HL-60 (cell line): ENCODE data around the gene STX2.
A peak's percentile ranks its signal among the peaks of the same experiment; 100 is the strongest.

ENCODE experiments used
- DNase-seq, 2 experiments: peaks; one replicate each; pipeline ENCODE4 v3.0.0-alpha.2; 2010 to 2020; ENCODE audit warnings: low read depth in 1 of 2, low spot score in 1 of 2
- H3K27ac ChIP-seq: fragments of 250-450 bp; sonication (Bioruptor Pico); replicated peaks from 2 replicates; pipeline ENCODE4 v1.5.1; 2020; ENCODE audit warnings: mild to moderate bottlenecking, moderate library complexity
- H3K27me3 ChIP-seq: fragments of 250-450 bp; sonication (Bioruptor Pico); 2 replicates; pipeline ENCODE4 v1.5.1; 2021; ENCODE audit warnings: mild to moderate bottlenecking, moderate library complexity; ENCODE audit not compliant: insufficient read depth, poor library complexity, severe bottlenecking
- H3K4me3 ChIP-seq: replicated peaks from 2 replicates; pipeline ENCODE4 v1.5.1; 2011; ENCODE audit warnings: mild to moderate bottlenecking, control low read depth, low read length; ENCODE audit not compliant: insufficient read depth
- CTCF ChIP-seq: IDR thresholded peaks from one replicate; pipeline ENCODE4 v1.5.1; 2011; ENCODE audit warnings: low read length, control low read depth, inconsistent platforms; ENCODE audit not compliant: insufficient read depth
- GABPA ChIP-seq: IDR thresholded peaks from 2 replicates; pipeline ENCODE4 v1.6.1; 2012; ENCODE audit warnings: low read depth
- POLR2AphosphoS5 ChIP-seq: IDR thresholded peaks from 2 replicates; pipeline ENCODE4 v1.6.1; 2012; ENCODE audit warnings: low read depth
- REST ChIP-seq: IDR thresholded peaks from 2 replicates; pipeline ENCODE4 v1.6.1; 2012; ENCODE audit warnings: low read depth; ENCODE audit not compliant: insufficient replicate concordance
- SPI1 ChIP-seq: IDR thresholded peaks from 2 replicates; pipeline ENCODE4 v1.6.1; 2012; ENCODE audit warnings: low read depth, mild to moderate bottlenecking, borderline replicate concordance

Gene STX2

GRCh38 chr12:130873106-130873795, 34.2 kb upstream of the STX2 start:
- H3K27me3 ChIP-seq, result no peaks in the 10 kb centered on the region
- TF ChIP-seq GABPA (no peak), CTCF (no peak), SPI1 (no peak), POLR2AphosphoS5 (no peak), REST (no peak)

GRCh38 chr12:130872179-130873096, 33.4 kb upstream of the STX2 start:
- H3K27ac ChIP-seq, result peak overlapping the region; percentile 76
- no peaks in the 10 kb centered on the region for H3K27me3 ChIP-seq
- peak overlapping the region; percentile 79 for H3K4me3 ChIP-seq
- peak in 1 of 2 experiments; percentile 3 for DNase-seq
- TF ChIP-seq CTCF (no peak), POLR2AphosphoS5 (peak; percentile 39), REST (no peak)

More at GRCh38 chr12:130873106-130873795, 34.2 kb upstream of the STX2 start:
- DNase-seq, result peak in 1 of 2 experiments; percentile 29
- peak overlapping the region; percentile 79 for H3K4me3 ChIP-seq
- peak overlapping the region; percentile 76 for H3K27ac ChIP-seq

GRCh38 chr12:130871286-130872178, 32.5 kb upstream of the STX2 start, which contains the start of gene RAN:
Gene RAN, plus strand, starts transcription at chr12:130872066. Its CDS starts 528 bp downstream, at chr12:130872594.
- TF ChIP-seq CTCF, result no peak
- TF ChIP-seq POLR2AphosphoS5, result peak; percentile 85
- peak; percentile 86 to 87 for DNase-seq
- peak within 1 kb of the TSS; percentile 79 for H3K4me3 ChIP-seq
- no peaks in the 10 kb centered on the region for H3K27me3 ChIP-seq
- H3K27ac ChIP-seq, result peak within 1 kb of the TSS; percentile 99
